CD14-positive monocyte (primary cell): Measurements from ENCODE around the gene AOAH. TPM values are rescaled to one million over a fixed set of nuclear protein-coding genes. Genes with fewer than 3 reads are reported as not detected.

ENCODE experiments used
- DNase-seq, 3 donors: peaks; one replicate each; pipeline ENCODE4 v3.0.0-alpha.2; 2011 to 2022
- H2AFZ ChIP-seq: 2 replicates; pipeline ENCODE4 v1.6.0; 2012; ENCODE audit warnings: mild to moderate bottlenecking, low read depth, low read length, inconsistent platforms; ENCODE audit not compliant: insufficient read depth, poor library complexity, severe bottlenecking
- H3K27ac ChIP-seq, 2 donors: 1 replicate in 1 of 2; 2 replicates in 1 of 2; pipeline ENCODE4 v1.5.1; 2012 to 2013; ENCODE audit warnings: low read length in 2 of 2, control low read depth in 1 of 2, inconsistent platforms in 1 of 2, low read depth in 1 of 2, mild to moderate bottlenecking in 1 of 2
- H3K27me3 ChIP-seq, 2 donors: one replicate each; pipeline versions ENCODE4 v1.6.0 to v1.6.1; 2011 to 2013; ENCODE audit warnings: low read length in 2 of 2; ENCODE audit not compliant: control insufficient read depth in 2 of 2, insufficient read depth in 2 of 2
- H3K36me3 ChIP-seq, 2 donors: replicated peaks in 1 of 2; 1 replicate in 1 of 2; 2 replicates in 1 of 2; pipeline versions ENCODE4 v1.5.1 to v1.6.1; 2012 to 2013; ENCODE audit warnings: low read length in 2 of 2, control low read depth in 1 of 2, inconsistent platforms in 1 of 2, mild to moderate bottlenecking in 1 of 2; ENCODE audit not compliant: insufficient read depth in 2 of 2, control insufficient read depth in 1 of 2
- H3K4me1 ChIP-seq, 2 donors: 1 replicate in 1 of 2; 2 replicates in 1 of 2; pipeline versions ENCODE4 v1.5.1 to v1.6.1; 2012 to 2013; ENCODE audit warnings: low read length in 2 of 2, control low read depth in 1 of 2, inconsistent platforms in 1 of 2, mild to moderate bottlenecking in 1 of 2, moderate library complexity in 1 of 2; ENCODE audit not compliant: insufficient read depth in 2 of 2, control insufficient read depth in 1 of 2
- H3K4me2 ChIP-seq: replicated peaks from 2 replicates; pipeline ENCODE3; 2012; ENCODE audit warnings: low read length, moderate library complexity, mild to moderate bottlenecking; ENCODE audit not compliant: poor library complexity, severe bottlenecking; ENCODE audit errors: extremely low read depth
- H3K4me3 ChIP-seq, 3 experiments: fragments of 200-600 bp in 1 of 3; sonication (generic) in 1 of 3; replicated peaks in 1 of 3; 1 replicate in 2 of 3; 2 replicates in 1 of 3; pipeline ENCODE4 v1.5.1; 2011 to 2013; ENCODE audit warnings: low read length in 3 of 3, mild to moderate bottlenecking in 3 of 3, control low read depth in 2 of 3, low read depth in 2 of 3, inconsistent platforms in 1 of 3, moderate library complexity in 1 of 3
- H3K79me2 ChIP-seq: 2 replicates; pipeline ENCODE4 v1.6.0; 2012; ENCODE audit warnings: mild to moderate bottlenecking, control low read depth, inconsistent platforms, low read length, moderate library complexity; ENCODE audit not compliant: insufficient read depth
- H3K9ac ChIP-seq: 2 replicates; pipeline ENCODE4 v1.6.0; 2017; ENCODE audit warnings: low read length, mild to moderate bottlenecking; ENCODE audit not compliant: insufficient read depth, poor library complexity, severe bottlenecking
- H3K9me3 ChIP-seq, 2 donors: replicated peaks in 1 of 2; 1 replicate in 1 of 2; 2 replicates in 1 of 2; pipeline versions ENCODE4 v1.5.1 to v1.6.1; 2012 to 2013; ENCODE audit warnings: low read length in 2 of 2, control low read depth in 1 of 2; ENCODE audit not compliant: control insufficient read depth in 1 of 2, insufficient read depth in 1 of 2
- H4K20me1 ChIP-seq: 2 replicates; pipeline ENCODE4 v1.6.0; 2012; ENCODE audit warnings: mild to moderate bottlenecking, low read length, control low read depth, moderate library complexity; ENCODE audit not compliant: insufficient read depth
- H3K27ac Mint-ChIP-seq, 7 donors: one replicate each; pipeline ENCODE4 v1.8.0; 2020; ENCODE audit warnings: mild to moderate bottlenecking in 7 of 7, mixed read lengths in 7 of 7, moderate library complexity in 6 of 7, inconsistent platforms in 2 of 7
- H3K27me3 Mint-ChIP-seq, 3 donors: one replicate each; pipeline ENCODE4 v1.8.0; 2021 to 2022; ENCODE audit warnings: low read depth in 3 of 3, mild to moderate bottlenecking in 3 of 3, mixed read lengths in 3 of 3, moderate library complexity in 3 of 3, inconsistent platforms in 1 of 3
- H3K36me3 Mint-ChIP-seq, 2 donors: one replicate each; pipeline ENCODE4 v1.8.0; 2020; ENCODE audit warnings: mixed read lengths in 2 of 2, inconsistent platforms in 1 of 2, mild to moderate bottlenecking in 1 of 2
- H3K4me1 Mint-ChIP-seq: one replicate; pipeline ENCODE4 v1.8.0; 2020; ENCODE audit warnings: mild to moderate bottlenecking, mixed read lengths
- H3K4me3 Mint-ChIP-seq, 2 donors: one replicate each; pipeline ENCODE4 v1.8.0; 2020; ENCODE audit warnings: mild to moderate bottlenecking in 2 of 2, mixed read lengths in 2 of 2, moderate library complexity in 1 of 2
- H3K9me3 Mint-ChIP-seq, 7 donors: one replicate each; pipeline ENCODE4 v1.8.0; 2020 to 2022; ENCODE audit warnings: mixed read lengths in 7 of 7, mild to moderate bottlenecking in 6 of 7, moderate library complexity in 6 of 7, inconsistent platforms in 2 of 7
- CTCF ChIP-seq: fragments of 200-600 bp; IDR thresholded peaks from one replicate; pipeline ENCODE4 v1.8.0; 2022; ENCODE audit warnings: antibody characterized with exemption, mild to moderate bottlenecking
- WGBS: methylation state at CpG from one replicate; pipeline ENCODE4 v1.1.5; 2013; ENCODE audit warnings: missing lambda C conversion rate; ENCODE audit not compliant: insufficient coverage; 5-methylcytosine and 5-hydroxymethylcytosine counted together
- intact Hi-C, 2 donors: fragments of 100-400 bp; cut with micrococcal nuclease; formaldehyde crosslinking; loops; one replicate each; pipeline versions ENCODE4 v1.15.0 to v1.15.1; 2023
- polyA plus RNA-seq, 3 donors: library from polyadenylated mRNA; depleted of rRNA in 1 of 3; unstranded in 2 of 3; stranded (reverse) in 1 of 3; fragments of 300-500 nt in 2 of 3; fragments of >200 nt in 1 of 3; fragmentation: Illumina TruSeq in 2 of 3; gene quantifications; 1 replicate in 2 of 3; 2 replicates in 1 of 3; pipeline ENCODE4 v1.2.3, GENCODE V29; 2012 to 2021

Gene AOAH
- polyA plus RNA-seq, 3 donors = 305 to 467 (median 349) TPM

- Histone ChIP-seq H3K27me3 (no peaks in the 10 kb centered on the region), H3K4me1 (peaks cover 6 to 21% of the 10 kb centered on the region in 2 donors), H3K27ac (no peak overlapping the region), H3K79me2 (no peaks in the 10 kb centered on the region), H2AFZ (no peak overlapping the region), H3K36me3 (peaks cover 96 to 100% of the 10 kb centered on the region in 2 donors), H3K9me3 (no peaks in the 10 kb centered on the region), H4K20me1 (peaks cover 96% of the 10 kb centered on the region), H3K4me2 (no peak overlapping the region), H3K9ac (no peak overlapping the region), H3K4me3 (no peak overlapping the region)
- TF ChIP-seq CTCF = no peak
- Mint-ChIP-seq H3K4me3 (no peak overlapping the region), H3K4me1 (peaks cover 25% of the 10 kb centered on the region), H3K36me3 (peaks cover 96 to 100% of the 10 kb centered on the region in 2 donors), H3K27ac (no peak overlapping the region), H3K27me3 (no peaks in the 10 kb centered on the region), H3K9me3 (no peaks in the 10 kb centered on the region)
- 100% methylated on average over 1 of the region's 1 CpG for WGBS
- intact Hi-C loops = no loop called here
- DNase-seq = no peak
Measured at GRCh38 chr7:36617408-36617807, 106.9 kb downstream of the AOAH start.

GRCh38 chr7:36615852-36616540 lies 108.3 kb downstream of the AOAH start:
- Mint-ChIP-seq H3K4me1 (peaks cover 25% of the 10 kb centered on the region), H3K4me3 (no peak overlapping the region), H3K27ac (peak overlapping the region in 4 of 7 donors; percentile 7 to 76 (median 40)), H3K36me3 (peaks cover 96 to 100% of the 10 kb centered on the region in 2 donors), H3K27me3 (peaks cover 0 to 2% (median 0%) of the 10 kb centered on the region in 3 donors), H3K9me3 (no peaks in the 10 kb centered on the region)
- peak overlapping the region in 1 of 2 donors; percentile 17 for H3K27ac ChIP-seq
- H3K36me3 ChIP-seq = peaks cover 96 to 100% of the 10 kb centered on the region in 2 donors
- no peak for TF ChIP-seq CTCF
- no peak overlapping the region for H3K9ac ChIP-seq
- H2AFZ ChIP-seq = no peak overlapping the region
- peaks cover 6 to 21% of the 10 kb centered on the region in 2 donors for H3K4me1 ChIP-seq
- peaks cover 96% of the 10 kb centered on the region for H4K20me1 ChIP-seq
- no peaks in the 10 kb centered on the region for H3K27me3 ChIP-seq
- no peaks in the 10 kb centered on the region for H3K9me3 ChIP-seq
- 96% methylated on average over 7 of the region's 10 CpGs for WGBS
- H3K4me3 ChIP-seq = no peak overlapping the region
- no peaks in the 10 kb centered on the region for H3K79me2 ChIP-seq
- no peak overlapping the region for H3K4me2 ChIP-seq
- intact Hi-C loops = no loop called here
- no peak for DNase-seq
